SW 1271 (cell line): Measurements from ENCODE around the gene SIGMAR1.
A peak's percentile ranks its signal among the peaks of the same experiment; 100 is the strongest.

Experiments
- DNase-seq, 2 experiments: peaks; one replicate each; lab custom pipeline; 2025; lab: John Stamatoyannopoulos, UW

Gene SIGMAR1

DNA sequence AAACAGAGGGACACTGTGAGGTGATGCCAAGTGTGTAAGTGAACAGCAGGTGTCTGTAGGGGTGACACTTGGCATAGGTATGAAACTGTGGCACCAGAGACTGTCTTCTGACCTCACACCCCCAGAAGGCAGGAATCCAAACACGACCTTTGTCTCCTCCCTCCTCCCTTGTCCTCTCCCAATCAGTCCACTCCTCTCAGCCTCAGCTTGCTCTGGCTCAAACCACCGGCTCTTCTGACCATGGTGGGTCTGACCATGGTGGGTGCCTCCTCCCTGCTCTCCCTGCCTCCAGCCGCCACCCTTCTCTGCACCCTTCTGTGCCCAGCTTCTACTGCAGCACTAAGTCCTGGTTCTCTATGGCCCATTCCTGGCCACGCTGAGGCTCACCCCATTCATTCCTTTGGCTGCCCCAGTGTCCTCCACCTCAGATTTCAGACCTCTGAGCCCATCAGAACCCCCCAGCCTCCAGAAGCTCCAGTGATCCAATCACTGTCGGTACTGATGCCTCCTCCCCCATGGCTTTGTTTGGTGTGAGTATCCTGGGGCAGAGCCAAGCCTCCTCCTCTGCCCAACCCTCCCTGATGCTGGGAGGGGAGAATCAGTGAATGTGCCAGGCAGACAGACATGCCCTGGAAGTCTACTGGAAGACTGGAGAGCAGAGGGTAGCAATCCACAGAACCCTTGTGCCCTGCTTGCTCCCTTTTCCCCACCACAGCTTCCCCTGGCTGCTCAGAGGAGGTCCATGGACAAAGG, 7.0 kb downstream of the SIGMAR1 start:
- no peak for DNase-seq

DNA sequence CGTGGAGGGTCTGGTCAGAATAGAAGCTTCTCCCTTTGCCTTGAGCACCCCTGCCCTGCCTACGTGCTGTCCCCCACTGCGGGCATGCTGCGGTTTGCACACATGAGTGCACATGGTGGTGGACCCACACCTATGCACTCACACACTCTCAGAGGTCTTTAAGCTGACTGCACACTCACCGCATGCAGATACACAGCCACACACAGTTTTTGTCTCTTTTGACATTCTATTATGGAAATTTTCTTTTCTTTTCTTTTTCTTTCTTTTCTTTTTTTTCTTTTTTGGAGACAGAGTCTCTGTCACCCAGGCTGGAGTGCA, 8.1 kb downstream of the SIGMAR1 start:
- no peak for DNase-seq

DNA sequence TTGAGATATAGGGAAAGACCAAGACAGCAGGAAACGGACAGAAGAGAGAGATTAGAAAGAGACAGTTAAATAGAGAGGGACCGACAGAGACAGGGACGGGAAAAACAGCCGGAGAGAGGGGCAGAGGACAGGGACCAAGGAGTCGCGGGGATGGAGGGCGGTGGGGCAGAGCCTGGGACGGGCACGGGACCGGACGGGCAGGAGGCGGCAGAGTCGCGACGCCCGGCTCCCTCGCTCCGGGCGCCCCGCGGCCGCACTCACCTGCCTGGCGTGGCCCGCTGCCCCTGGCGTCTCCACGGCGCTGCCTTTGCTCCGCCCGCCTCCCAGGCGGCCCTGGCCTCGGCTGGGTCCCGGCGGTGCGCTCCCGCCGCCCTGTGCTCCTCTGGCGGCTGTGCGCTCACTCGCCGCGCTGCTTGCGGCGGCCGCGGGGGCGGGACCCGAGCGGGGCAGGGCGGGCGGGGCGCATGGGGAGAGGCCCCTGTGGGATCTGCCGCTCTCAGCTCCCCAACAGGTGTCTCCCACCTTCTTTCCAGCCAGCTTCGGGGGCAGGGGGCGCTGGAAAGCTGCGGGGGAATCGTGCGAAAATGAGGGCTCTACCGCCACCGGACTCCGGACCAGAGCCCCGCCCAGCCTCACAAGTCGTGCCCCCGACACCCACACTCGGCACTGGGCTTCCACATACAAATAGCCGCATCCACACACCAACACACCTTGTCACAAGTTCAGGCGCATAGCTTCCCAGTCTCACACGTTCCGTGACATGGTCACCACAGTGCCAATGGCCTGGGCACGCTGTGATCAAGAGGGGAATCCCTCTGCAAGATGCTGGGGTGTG, 8.7 kb downstream of the SIGMAR1 start, which contains the start of gene ARID3C:
Gene ARID3C, minus strand, starts transcription at position 411 of the 835 bp plus-strand sequence. CDS start 1,052 bp downstream, outside the sequence.
- no peak for DNase-seq

DNA sequence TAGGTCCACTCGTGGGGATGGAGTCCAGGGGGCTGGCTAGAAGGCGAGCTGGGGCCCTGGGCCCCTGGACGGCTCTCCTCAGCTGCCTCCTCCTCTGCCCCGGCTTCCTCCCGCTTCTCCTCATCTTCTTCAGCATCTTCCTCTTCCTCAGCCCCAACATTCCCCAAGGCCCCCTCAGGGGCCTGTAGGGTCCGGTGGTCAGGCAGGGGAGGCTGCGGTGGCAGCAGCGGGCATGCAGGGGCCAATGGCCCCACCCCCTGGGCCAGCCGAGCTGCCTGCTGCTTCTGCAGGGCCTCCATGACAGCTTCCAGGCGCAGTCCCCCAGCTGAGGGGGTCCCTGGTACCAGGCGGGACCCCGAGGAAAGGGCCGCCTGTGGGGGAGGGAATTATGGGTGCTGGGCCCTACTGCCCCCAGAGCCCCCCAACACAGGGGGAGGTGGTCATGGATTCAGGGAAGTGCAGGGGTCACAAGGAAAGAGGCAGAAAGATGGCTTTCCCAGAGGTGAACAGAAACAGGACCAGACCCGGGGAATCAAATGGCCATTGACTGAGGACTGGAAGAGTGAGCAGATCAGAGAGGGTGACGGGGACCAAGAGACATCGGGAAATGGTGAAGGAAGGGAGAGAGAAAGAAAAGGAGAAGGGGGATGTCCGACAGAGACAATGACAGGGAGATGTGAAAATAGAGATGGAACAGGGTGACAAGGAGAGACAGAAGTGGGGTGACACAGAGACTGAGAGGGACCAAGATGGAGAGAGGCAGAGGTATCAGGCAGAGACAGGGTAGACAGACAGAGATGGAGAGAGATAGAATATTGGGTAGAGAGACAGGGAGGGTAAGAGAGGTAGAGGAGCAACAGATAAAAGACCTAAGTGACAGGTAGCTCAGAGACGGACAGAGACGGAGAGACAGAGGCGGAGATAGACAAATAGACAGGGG, 9.6 kb downstream of the SIGMAR1 start:
- DNase-seq, result no peak

DNA sequence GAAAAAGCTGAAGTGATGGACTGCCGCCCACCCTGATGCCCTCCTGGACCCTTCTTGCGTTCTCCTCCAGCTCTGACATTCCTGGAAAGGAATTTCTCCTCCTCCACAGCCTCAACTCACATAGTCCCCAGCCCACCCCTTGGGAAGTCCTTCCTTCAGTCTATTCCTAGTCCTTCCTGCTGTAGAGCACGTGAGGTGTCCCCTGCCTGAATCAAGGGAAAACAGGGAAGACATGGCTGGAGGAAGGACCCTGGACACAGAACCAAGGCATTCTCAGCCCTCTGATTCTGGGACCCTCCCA, 12.5 kb downstream of the SIGMAR1 start:
- DNase-seq, result no peak

DNA sequence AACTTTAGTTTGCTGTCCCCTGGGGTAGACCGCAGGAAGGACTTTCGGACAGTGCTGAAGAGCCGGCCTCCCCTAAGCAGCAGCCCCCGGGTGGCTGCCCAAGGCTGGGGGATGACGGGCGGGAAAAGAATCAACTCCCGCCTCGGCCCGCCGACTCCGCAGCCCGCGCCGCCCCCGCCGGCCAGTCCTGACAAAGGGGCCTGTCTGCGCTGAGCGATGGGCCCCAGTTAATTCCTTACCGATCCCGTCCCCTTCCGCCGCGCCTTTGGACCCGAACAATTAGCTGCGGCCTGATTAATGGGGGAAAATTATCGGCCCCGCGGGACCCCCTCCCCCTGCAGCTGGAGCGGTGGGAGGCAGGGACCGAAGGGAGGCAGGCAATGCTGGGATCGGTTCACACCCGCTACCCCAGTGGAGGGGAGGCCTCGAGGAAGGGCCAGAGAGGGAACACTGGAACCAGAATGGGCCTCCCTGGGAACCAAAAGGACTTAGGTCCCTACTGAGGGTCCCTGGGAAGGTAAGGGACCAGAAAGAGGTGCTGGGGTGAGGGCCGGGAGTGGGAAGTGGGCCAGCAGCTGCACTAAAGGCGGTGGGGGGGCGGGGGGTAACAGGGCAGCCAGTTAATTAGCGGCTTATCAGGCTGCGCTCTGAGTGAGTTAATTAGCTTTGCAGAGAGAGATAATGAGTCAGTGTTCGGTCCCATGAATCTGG, 13.0 kb downstream of the SIGMAR1 start:
- no peak for DNase-seq

DNA sequence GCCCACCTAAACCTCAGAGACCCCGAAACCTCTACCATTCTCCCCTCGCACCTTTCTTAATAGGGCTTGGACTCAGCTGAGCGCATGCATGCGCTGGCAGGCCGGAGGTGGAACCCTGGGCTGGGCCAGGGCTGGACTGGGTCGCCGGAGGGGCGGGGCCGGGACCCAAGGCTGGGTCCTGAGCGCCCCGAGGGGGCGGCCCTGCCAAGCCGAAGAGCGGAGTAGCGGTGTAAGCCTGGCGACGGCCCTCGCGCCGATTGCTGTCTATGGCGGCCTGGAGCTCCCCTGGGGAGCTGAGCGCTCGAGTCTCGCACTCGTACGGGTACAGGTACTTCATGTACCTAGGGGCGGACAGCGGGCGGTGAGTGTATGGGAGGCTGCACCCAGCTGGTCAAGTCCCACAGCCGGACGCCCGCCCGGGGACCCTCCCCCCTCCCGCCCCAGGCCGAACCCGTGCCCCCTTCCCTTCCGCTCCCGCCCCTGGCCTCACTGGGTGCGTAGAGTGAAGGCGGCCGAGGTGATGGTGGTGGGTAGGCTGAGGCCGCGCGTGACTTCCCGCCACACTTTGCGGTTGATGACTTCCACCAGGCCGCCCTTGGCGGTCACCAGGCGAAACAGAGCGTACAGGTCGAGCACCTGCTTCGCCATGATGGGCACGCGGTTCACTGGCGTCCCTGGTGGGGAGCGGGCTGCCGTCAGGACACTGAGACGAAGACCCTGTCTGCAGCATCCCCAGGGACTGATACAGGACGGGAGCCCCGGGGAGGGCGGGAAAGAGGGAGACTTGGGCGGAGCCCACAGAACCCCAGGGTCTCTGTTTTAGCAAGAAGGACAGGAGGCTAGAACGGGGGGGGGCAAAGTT, 14.0 kb downstream of the SIGMAR1 start:
- no peak for DNase-seq

DNA sequence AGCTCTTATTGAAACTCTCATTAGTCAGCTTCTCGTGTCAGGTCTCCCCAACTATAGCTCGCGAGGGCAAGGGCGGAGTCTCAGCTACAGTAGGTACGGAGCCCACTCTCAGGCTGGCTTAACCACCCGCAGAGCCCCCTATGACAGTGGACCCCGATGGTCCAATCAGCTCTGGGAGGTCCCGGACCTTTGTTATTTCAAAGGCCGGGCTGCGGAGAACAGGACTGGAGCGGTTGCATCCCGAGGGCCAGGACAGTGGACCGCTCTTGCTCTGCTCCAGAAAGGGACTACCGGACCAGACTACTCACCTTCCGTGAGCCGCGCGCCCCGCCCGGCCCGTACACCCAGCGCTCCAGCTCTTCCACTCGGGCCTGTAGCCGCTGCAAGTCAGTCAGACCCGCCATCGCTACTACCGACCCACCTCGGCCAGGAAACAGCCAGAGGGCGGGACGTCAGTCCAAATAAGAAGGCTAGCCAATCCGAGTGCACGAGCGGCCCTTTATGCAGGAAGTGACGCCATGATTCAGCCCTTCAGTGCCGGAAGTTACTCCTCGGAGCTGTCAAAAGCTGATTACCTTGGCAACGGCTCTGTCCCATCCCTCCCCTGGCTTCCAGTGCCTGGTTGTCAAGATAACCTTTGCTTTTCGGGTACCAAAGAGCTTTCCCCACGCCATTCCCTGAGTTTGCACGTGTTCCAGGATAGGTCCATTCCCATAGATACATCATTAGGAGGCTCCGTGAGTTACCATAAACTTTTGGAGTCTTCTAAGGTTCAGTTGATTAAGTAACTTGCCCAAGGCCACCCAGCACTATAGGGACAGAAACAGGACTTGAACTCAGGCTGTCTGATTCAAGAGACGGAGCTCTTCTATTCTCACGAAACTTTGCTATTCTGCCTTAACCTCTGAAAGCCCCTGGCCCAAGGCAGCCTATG, 17.3 kb downstream of the SIGMAR1 start, which contains the start of gene DCTN3:
Gene DCTN3, minus strand, starts transcription at position 435 of the 934 bp plus-strand sequence. Its CDS starts 31 bp downstream, at position 404.
- DNase-seq, result peak; percentile 73 to 92

DNA sequence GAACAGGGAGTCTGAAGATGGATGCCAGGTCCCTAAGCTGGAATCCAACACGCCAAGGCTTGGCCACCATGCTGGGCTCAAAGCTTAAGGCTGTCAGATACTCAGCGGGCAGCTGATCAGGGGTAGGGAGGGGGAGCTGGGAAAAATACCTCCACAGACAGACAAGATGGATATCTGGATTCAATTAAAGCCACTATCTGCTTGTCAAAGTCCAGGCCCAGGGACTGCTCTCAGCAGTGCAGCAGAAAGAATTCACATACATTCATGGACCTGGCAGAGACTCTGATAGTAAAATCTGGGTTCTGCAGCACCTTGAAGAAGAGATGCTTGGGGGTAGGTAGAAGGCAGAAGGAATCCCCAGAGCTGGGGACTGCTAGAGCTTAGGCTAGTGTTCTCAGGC, 22.5 kb downstream of the SIGMAR1 start:
- no peak for DNase-seq

DNA sequence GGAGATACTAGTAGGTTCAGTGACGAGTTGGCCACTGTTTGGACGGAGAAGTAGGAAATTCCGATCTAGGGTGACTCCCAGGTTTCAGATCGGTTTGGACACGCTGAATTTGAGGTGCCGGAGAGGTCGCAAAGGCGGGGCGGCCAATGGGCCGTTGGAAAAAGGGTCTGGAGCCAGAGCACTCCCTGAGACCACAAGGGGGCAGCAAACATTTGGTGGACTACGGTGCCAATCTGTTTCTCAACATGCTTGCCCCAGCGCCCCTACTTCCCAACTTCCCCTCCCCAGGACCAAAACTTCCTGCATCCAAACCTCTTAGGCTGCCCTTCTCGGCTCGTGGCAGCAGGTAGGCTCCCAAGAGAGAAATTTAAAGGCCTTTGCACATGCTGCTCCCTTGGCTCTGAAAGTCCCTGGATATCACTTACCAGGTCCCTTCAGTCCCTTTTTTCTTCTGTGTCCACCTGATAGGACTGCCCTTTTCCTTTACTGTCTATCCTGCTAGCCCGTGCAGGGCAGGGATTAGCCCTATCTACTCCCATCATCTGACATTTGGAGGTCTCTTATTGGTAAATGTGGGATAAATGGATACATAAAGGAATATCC, 24.7 kb downstream of the SIGMAR1 start:
- DNase-seq, result peak; percentile 13 to 57

DNA sequence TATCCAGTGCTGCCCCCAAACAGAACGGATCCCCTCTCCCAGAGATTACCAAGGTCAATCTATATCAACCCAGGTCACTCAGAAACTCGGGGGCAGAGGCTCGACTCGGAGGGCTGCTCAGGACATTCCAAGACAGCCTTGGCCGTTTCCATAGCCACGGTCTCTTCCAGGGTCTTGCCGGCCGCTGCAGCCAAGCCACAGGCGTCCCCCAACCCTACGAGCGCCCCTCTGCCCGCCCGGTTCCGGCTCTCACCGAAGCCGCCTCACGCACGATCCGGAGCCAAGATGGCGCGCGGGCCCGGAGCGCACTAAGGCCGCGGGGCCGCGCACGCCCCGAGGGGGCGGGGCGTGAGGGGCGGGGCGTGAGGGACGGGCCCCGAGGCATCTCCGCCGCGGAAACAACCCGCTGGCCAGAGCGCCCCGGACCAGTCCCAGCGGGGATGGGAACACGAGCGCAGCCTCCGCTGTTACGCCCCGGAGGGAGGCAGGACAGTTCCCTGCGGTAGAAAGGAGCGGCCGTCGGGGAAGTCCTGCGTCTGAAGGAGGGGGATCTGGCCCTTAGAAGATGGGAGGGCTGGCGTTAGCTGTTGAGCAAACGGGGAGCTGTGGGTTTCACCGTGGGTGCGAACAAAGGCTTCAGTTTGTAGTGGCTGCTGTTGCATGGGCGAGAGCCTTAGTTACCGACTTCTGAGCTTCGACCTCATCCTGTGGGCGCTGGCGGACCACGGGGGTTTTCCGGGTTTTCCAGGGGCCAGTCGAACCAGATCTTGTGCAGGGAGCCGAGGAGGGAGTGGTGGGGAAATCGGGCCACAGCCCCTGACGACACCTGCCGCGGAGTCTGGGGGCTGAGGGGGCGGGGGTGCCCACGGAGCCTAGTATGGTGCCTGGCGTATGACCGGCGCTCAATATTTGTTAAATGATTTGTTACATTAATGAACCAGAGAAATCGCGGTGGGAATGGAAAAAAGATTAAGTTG, 25.5 kb downstream of the SIGMAR1 start, which contains the start of gene RPP25L:
Gene RPP25L, minus strand, starts transcription at position 287 of the 977 bp plus-strand sequence. CDS start 801 bp downstream, outside the sequence.
- DNase-seq, result peak in 1 of 2 experiments; percentile 52

DNA sequence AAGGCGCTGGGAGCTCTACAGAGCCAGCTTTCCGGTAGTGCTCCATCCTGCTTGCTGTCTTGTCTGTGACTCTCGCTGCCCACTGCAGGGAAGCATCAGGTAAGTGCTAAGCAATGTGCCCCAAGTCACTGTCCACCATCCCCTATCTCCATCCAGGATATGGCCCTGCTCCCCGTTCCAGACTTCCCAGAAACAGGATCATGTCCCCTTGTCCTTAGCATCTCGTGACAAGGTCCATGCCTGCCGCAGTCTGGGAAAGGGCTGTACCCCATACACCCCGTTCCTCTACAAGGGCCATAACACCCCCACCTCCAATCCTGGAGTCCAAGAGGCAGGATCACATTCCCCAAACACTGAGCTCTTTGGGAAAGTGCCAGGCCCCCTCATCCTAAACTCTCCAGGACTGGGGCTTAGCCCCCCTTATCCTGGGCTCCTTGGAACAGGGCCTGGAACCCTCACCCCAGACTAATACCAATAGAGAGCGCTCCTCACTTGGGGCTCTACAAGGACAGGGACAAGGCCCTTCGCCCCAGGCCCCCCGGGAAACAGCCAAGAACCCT, 26.3 kb downstream of the SIGMAR1 start:
- no peak for DNase-seq

DNA sequence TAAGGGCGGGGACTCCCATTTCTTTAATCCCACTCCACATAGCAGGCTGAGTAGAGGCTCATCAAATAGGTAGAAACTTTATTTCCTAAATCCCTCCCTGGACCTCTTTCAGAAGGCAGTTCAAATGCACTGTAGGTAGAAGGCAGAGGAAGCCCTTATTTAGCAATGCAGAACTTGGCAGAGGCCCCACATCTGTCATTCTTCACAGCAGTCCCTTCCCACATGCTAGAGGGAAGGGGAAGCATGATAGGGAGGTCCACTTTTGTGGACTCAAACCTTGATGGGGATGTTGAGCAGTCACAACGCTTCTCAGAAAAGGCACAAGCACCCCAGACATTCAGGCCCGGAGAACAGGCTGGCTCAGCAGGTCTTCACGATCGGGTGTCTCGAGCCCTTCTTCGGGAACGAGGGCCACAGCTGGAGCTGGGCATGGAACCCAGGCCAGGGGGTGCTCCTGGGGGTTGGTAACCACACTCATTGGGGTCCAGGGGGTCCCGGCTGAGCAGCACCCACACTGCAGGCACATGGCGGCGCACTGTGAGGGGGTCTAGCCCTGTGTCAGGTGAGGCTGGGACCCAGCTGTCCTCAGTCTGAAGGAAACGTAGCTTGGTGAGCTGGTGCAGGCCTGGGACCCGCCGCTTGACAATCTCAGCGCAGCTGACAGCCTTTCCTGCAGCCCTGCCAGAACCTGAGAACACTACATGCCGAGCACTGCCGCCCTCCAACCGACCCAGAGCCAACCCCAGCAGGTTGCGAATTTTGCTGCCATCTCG, 27.0 kb downstream of the SIGMAR1 start:
- DNase-seq, result no peak

DNA sequence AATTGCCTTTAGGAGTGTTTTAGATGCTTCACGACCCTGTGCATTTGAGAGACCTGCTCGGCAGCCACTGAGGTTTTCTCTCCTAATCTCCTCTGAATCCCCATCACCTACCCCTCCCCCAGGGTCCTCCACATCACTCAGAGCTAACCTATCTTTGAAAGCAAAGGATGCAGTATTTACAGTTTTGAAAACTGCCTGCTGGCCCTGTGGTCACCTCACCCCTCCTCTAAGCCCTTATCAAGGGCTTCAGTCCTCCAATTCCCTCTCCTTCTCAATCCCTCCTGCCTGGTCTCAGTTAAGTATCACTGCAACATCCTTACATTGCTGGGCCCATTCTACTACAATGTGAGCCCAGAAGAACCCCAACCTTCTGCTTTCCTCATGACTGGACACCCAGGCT, 30.3 kb downstream of the SIGMAR1 start:
- DNase-seq, result no peak

DNA sequence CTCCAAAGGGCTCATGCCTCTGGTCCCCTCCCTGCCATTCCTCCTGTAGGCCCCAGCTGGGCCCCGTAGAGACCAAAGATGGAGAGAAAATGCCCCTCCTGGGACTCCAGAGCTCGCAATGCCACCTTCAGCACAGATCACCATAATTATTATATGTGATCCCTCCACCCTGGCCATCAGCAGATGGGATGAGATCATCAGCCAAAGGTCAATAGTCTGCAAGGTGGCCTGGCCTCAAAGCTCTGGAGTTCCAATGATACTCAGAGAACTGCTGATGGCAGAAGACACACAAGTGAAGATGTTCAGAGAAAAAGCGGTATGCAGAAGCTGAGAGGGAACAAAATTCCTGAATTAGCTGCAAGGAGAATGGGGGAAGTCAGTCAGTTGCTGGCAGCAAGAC, 30.7 kb downstream of the SIGMAR1 start:
- no peak for DNase-seq

DNA sequence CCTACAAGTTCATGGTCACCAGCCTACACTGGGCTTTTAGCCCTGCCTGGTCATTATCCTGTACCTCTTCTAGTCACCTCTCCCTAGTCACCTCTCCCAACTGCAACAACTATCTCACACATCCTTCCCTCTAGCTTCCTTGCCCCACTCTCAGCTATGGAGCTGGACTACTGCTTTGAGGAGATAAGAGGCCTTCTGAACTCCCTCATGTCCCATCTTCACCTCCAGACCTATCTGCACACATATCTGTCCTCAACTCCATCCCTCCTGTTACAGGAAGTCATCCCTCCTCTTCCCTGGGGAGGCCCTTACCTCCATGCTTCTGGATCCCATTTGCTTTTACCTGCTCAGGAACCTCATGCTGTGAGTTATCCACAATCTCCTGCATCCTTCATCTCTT, 31.4 kb downstream of the SIGMAR1 start:
- no peak for DNase-seq
